Suppressor macrophage (primary cell): ENCODE data around the gene CYP17A1.
"Not testable (repeated sequence)": the region's sequence is repeated elsewhere in the genome, so short reads cannot be mapped to it uniquely, and the experiment has no call there.

Source experiments
- DNase-seq, 4 experiments: peaks; one replicate each; pipeline ENCODE4 v3.0.0-alpha.2; 2020 to 2022

The CYP17A1 gene

DNA sequence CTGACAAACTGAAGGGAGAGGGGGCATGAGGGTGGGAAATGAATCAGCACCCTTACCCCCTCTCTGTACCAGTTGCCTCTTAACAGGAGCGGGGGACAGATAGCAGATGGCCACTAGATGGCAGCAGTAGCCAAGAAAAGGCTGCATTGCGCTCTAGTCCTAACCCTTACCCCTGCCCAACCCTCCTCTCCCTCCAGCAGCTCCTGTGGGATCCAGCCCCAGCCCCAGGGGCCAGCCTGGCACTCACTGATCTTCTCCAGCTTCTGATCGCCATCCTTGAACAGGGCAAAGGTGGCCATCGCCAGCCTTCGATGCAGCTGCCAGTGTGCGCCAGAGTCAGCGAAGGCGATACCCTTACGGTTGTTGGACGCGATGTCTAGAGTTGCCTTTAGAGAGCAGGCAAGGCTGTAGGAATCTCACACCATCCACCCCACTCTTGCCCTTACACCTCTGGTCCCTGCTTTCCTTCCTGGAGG is 2.2 kb downstream of the CYP17A1 start:
- DNase-seq, result peak; percentile 84 to 91 (median 90)

DNA sequence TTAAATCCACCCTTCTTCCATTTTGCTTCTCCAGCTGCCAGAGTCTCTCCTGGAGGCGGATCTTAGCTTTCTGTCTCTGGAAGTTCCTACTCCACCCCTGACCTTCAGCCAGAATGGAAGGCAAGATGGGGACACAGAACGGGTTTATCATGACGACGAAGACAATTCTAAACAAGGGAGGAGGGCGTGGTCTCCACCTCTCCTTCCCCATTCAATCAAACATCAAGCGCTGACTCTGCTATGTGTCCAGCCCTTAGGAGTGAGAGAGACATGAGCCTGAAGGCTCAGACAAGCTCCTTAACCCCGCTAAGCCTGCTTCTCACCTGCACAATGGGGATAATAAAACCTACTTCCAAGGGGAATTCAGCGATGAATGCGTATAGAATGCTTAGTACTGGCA is 3.1 kb downstream of the CYP17A1 start:
- DNase-seq, result peak in 1 of 4 experiments; percentile 25

GRCh38 chr10:102832987-102833386 is 4.2 kb downstream of the CYP17A1 start:
- DNase-seq, result no peak

- no peak for DNase-seq
Measured at GRCh38 chr10:102832248-102832647, 5.0 kb downstream of the CYP17A1 start.

- DNase-seq, result no peak
Measured at GRCh38 chr10:102831322-102832071, 5.7 kb downstream of the CYP17A1 start.

DNA sequence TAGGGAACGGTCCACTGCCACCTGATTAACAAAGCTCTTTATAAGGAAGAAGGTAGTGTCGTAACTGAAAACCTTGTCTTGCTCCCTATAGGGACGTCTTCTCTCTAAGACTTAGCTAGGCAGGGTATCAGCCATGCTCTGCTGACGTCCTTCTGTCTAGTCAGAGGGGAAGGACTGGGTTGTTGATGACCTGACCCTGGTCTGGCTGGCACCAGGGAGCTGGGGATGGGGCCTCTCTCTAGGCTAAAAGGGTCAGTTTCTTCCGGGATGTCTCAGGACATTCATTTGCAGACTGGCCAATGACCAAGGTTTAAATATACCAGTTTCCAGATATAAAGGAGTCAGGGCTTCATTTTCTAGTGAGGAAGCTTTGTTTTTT is 9.6 kb downstream of the CYP17A1 start:
- DNase-seq, result no peak

DNA sequence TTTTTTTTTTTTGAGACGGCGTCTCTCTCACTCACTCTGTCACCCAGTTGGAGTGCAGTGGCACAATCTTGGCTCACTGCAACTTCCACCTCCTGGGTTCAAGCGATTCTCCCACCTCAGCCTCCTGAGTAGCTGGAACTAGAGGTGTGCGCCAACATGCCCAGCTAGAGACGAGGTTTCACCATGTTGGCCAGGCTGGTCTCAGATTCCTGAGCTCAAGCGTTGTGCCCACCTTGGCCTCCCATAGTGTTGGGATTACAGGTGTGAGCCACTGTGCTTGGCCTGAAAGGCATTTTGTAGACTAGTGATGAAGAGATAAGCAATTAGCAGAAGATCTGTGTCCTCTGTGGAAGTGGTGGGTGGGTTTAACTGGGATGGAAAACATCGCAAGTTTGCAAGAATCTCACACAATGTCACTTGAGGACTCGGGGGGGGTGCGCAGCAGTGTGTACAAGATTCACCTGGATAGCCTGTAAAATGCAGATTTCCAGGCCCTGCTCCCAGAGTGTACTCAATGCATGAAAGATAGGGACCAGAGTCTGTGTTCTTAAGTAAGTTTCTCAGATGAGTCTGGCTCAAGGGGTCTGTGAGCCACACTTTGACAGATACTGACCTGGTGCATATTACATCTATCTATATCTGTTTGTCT is 10.9 kb downstream of the CYP17A1 start:
- no peak for DNase-seq

DNA sequence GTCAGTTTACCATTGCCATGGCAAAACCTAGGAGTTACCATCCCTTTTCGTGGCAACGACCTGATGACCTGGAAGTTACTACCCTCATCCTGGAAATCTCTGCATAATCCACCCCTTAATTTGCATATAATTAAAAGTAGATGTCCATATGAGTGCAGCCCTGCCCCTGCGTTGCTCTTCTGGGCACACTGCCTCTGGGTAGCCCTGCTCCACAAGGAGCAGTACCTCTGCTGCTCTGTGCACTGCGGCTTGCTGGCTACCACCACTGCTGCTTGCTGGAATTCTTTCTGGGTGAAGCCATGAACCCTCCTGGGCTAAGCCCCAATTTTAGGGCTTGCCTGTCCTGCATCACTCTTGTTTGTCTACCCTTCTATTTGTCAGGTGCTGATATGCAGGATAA is 12.5 kb downstream of the CYP17A1 start:
- no peak for DNase-seq

GRCh38 chr10:102822222-102822621 is 15.0 kb downstream of the CYP17A1 start:
- no peak for DNase-seq

DNA sequence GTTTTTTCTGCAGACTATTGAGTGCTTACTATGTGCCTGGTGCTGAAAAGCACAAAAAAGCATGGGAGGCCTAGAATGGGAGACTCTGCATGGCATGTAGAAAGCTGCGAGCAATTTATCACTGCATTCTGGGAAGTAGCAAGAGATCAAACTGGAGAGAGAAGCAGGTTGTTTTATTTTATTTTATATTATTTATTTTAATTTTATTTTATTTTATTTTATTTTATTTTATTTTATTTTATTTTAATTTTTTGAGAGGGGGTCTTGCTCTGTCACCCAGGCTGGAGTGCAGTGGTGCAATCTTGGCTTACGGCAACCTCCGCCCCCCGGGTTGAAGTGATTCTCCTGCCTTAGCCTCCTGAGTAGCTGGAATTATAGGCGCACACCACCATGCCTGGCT is 17.2 kb downstream of the CYP17A1 start:
- DNase-seq, result not testable (repeated sequence)

GRCh38 chr10:102819054-102819453 is 18.2 kb downstream of the CYP17A1 start:
- DNase-seq, result peak; percentile 81 to 92 (median 85)

- no peak for DNase-seq
Measured at GRCh38 chr10:102817175-102817574, 20.0 kb downstream of the CYP17A1 start.

DNA sequence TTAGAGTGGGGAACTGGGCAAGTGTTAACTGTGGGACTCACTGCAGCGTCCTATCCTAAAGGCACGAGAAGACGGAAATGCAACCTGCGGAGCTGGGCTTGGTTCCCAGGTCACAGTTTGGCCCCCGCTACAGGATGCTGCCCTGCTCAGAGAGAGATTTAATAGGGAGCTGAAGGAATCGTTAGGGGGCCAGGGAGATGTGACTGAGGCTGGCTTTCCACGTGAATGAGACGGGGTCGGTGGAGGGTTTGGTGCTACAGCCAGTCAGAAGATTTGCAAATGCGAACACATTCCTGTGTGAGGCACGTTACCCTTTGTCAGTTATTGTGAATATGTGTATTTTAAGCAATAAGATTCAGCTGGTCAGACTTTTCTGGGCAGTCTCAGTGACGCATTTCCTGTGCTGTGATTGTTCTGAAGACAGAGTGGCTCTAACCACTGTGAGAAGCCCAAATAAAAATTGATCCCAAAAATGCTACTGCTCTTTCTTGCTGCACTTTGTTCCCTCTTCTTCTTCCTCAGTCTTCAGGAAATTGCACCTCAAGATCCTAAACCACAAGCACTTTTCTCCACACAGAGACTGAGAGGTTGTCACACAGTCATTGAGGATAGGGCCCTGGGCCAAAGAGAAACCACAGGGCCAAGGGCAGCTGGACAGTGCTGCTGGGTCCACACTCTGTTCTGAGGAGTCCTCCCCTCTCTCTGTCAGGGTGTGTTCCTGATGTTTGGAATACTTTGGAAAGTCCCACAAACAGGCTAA is 21.2 kb downstream of the CYP17A1 start:
- peak; percentile 84 to 97 (median 92) for DNase-seq

- peak; percentile 41 to 69 (median 56) for DNase-seq
Measured at GRCh38 chr10:102814873-102815661, 22.1 kb downstream of the CYP17A1 start.

DNA sequence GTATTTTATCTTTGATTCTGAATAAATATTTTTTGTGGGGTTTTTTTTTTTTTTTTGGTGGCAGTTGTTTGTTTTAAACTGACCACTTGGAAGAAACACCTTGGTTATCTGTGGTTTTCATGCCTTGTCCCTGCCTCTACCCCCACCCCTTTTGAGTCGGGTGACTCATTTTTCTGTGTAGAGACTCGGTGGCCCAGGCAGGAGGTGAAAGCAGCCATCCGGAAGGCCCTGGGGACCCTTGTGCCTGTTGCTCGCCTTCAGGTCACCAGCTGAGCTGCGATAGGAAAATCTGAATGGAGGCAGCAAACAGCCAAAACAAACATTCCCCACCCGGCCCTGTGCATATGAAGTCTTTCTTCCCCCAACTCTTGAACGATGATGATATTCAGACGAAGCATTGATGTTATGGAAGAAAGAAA is 22.8 kb downstream of the CYP17A1 start:
- DNase-seq, result no peak

- DNase-seq, result peak in 1 of 4 experiments; percentile 35
Measured at GRCh38 chr10:102813734-102814452, 23.3 kb downstream of the CYP17A1 start.

GRCh38 chr10:102813017-102813541 is 24.1 kb downstream of the CYP17A1 start:
- DNase-seq, result no peak

GRCh38 chr10:102812231-102812876 is 24.9 kb downstream of the CYP17A1 start:
- DNase-seq, result peak; percentile 57 to 79 (median 78)

DNA sequence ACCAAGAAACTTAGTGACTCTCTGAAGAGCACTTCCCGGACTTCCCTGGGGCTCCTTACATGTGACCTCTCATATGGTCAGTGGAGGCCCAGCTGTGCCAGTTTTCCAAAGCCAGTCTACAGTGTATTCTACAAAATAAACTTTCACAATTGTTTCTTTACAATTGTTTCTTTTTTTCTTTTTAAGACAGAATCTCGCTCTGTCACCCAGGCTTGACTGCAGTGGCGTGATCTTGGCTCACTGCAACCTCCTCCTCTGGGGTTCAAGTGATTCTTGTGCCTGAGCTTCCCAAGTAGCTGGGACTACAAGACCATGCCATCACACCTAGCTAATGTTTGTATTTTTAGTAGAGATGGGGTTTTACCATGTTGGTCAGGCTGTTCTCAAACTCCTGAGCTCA is 25.9 kb downstream of the CYP17A1 start:
- no peak for DNase-seq

DNA sequence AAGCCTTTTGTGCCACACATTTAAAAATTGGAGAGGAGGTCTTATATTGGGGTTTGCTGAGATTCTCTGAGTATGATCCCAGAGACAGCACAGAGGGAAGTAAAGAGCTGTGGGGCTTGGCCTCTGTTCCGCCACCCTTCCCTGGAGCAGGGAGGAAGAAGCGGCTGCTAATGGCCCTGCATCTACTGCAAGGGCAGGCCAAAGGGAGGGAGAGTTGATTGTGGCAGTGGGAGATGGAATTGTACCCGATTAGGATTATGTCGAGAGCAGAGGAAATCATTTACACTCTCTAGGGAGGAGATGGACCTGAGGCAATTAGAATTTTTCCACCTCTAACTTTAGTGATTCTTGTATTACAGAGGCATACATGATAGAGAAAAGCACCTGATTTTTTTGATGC is 28.8 kb downstream of the CYP17A1 start:
- DNase-seq, result peak in 2 of 4 experiments; percentile 28 to 42
